ENCODE results near the gene FEM1C.

GRCh38 chr5:115589043-115589442, 44.5 kb upstream of the FEM1C start:
- no peak for TF ChIP-seq CTCF (conservative IDR thresholded peaks at IDR 0.05; ENCODE audit: low read length)
- TF ChIP-seq EZH2phosphoT487 (IDR thresholded peaks at IDR 0.05; ENCODE audit: borderline replicate concordance), result no peak
